ENCODE results near the gene KRT79.

DNA sequence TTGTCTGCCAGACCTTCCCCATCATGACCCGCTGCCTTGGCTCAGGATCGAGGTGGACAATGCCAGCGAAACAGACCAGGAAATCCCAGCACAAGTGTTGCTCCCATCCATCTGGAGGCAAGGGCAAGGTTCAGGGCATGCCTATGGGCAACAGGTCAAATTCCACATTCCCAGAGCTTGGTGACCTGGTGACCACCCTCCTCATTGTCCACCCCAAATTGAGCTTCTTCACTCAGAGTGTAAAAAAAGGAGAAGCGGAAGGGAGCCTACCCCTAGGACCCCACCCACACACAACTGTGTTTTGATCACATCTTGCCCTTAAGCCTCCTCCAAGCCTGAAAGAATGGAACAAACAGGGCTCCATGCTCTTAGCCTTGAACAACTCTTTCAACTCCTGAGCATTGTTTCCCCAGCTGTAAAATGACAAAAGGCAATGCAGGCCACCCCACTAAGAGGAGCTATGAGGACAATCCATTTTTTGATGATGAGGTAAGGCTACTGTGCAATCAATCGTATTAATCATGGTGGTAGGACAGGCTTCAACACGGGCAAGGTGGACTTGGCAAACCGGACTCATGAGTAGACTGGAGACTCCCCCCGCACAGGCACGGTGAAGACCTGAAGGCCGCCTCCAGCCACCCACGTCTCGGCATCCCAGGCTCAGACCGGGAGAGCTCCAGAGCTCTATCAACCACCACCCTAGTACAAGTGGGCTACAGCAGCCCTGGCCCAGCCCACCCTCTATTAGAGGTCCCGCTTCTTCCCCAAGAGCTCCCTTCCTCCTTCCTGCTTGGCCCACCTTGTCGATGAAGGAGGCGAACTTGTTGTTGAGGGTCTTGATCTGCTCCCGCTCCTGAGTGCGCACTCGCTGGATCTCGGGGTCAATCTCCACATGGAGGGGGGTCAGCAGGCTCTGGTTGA lies 866 bp downstream of the KRT79 start:
- TF ChIP-seq CTCF (IDR thresholded peaks at IDR 0.05) (no peak), POLR2A (IDR thresholded peaks at IDR 0.05) (no peak)
